Measurements from ENCODE around the gene LRP6.

LRP6 gene

DNA sequence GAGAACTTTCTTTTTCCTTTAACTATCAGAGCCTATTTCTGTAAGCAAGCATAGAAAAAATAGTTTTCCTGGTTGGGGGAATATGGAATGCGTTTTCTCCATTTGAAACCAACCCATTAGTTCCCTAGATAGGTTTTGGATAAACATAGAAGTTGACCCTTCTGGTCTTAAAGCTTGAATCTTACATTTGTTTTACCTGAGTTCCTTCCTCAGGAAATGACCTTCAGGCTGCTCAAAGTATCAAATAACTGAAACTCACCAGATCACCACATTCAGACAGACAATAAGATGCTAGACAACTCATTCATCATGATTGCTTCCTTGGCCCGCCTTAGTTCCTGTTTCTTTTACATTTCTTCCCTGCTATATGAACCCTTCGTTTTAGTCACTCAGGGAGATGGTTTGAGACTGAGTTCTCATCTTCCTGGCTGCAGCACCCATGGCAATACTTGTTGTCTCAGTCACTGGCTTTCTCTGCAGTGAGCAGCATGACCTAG is 52.2 kb downstream of the LRP6 start:
- no peak for DNase-seq (ENCODE audit: low read depth in 2 of 2)

DNA sequence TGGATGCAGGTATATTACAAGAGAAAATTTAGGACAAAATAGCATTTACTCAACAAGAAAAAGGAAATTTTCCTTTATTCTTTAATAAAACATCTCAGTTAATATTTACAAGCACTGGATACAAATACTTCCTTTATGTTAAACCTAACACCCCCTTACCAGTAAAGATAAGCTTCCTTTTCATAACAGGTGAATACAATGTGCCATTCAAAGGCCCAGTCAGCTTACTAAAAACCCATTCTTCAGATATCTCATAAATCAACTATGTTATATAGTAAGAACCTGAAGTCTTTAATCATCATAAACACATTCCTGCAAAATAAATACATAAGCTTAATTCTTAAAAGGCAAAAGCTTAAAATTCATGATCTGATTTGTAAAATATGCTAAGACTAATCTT is 52.6 kb downstream of the LRP6 start:
- DNase-seq (ENCODE audit: low read depth in 2 of 2) = no peak

DNA sequence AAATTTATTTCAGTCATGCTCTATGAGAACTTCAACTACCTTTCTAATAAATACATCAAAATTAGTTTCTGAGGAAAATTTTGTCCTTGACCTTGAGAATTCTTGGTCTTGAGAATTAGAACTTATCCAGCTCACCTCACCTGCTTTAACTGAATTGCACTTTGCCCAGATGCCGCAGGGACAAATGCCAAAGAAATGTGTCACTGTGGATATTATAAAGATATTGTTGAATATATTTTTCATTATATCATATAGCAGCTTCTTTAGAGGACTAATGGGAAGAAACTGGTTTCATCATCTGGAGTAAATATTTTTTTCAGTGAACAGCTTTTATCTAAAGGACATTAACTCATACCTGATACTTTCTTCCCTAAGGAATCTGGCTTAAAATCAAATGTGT is 54.1 kb downstream of the LRP6 start:
- no peak for DNase-seq (ENCODE audit: low read depth in 2 of 2)

DNA sequence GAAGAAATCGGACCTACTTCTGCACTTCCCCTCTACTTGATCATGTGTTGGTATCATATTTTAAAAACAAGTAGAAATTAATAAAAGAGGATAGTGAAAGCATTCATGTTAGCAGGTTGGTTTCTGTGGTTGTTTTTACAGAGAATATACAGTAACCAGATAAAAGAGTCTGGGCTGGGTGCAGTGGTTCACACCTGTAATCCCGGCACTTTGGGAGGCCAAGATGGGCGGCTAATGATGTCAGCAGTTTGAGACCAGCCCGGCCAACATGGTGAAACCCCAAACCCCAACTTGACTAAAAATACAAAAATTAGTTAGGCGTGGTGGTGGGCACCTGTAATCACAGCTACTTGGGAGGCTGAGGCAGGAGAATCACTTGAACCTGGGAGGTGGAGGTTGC is 55.9 kb downstream of the LRP6 start:
- peak in 1 of 2 donors; percentile 4 for DNase-seq (ENCODE audit: low read depth in 2 of 2)

DNA sequence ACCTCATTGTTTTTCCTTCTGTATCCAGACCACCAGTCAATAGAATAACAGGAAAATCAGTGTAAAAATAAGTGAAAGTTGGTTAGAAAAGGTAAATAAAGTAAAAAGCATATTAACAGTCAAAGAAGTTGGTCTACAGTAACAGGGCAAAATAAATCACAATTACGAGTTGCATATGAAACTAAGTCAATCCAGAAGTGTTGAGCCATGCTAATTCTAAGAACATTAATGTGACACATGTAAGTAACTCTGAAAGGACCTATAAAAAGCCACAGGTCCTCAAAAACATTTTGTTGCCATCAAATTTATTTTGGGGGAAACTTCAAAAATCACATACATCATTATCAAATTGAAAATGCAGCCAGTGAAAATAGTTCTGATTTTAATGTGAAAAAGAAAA is 56.4 kb downstream of the LRP6 start:
- DNase-seq (ENCODE audit: low read depth in 2 of 2) = no peak

DNA sequence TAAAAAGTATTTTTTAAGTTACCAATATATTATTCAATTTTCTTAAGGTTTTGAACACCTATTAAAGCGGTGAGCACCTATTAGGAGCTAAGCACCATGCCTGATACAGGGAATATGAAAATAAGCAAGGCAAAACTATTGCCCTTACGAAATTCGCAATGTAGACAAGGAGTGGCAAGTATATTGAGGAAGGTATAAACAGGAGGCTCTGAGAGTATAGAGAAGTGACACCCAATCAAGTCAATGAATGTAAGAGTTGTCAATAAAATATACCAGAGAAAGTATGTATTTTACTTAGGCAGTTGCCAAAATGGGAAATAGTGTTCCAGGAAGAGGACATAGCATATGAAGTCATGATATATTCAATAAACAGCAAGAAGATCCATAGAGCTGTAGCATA is 57.2 kb downstream of the LRP6 start:
- no peak for DNase-seq (ENCODE audit: low read depth in 2 of 2)

DNA sequence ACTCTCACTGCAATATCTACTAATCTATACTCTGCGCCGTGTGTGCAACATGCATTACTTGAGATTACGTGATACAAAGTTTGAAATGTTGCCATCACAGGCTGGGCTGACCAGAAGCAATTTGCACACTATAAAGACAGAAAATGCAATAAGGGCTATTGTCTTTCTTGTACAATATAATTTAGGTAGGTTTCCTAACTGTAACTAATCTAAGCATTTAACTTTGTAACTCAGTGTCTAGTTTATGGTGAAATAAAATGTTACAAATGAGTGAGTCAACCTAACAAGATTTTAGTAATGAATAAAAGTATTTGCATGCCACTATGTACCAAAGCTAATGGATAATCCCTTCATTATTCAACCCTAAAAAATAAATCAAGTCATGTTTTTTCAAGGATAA is 57.8 kb downstream of the LRP6 start:
- DNase-seq (ENCODE audit: low read depth in 2 of 2) = no peak

DNA sequence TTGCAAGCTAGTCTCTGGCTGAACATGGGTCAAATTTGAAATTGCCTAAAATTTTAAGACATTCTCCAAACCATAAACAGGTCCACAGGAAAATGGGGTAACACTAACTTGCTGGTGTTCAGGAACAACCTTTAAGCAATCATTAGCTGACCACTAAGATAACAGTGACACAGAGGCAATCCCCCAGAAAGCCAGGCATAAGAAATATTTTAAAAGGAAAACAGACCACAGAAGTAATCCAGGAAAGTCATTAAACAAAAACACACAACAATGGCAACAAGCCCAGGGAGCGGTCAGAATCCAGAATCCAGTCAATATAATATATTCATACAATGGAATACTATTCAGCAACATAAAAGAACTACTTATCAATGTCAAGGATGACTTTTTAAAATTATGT is 59.1 kb downstream of the LRP6 start:
- DNase-seq (ENCODE audit: low read depth in 2 of 2) = no peak

DNA sequence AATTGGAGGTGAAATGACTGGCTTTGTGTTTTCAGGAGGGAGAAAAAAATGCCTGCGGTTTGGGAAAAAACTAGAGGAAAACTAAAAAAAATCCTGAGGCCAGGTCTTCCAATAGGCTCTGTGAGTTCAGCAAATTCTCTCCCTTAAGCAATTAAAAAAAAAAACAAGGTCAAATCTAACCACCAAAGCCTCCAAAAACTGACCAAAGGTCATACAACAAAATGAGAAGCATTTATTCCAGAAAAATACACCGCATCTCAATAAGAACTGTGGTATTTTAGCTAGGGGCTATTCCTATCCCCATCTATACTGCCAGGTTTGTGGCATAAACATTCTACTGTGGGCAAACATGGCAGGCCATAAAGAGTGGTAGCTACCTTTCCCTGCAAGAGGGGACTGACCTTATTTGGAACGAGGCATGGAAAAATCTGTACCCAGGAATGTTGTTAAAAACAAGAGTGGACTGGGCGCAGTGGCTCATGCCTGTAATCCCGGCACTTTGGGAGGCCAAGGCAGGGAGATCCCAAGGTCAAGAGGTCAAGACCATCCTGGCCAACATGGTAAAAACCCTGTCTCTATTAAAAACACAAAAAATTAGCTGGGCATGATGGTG is 60.0 kb downstream of the LRP6 start:
- DNase-seq (ENCODE audit: low read depth in 2 of 2) = no peak

DNA sequence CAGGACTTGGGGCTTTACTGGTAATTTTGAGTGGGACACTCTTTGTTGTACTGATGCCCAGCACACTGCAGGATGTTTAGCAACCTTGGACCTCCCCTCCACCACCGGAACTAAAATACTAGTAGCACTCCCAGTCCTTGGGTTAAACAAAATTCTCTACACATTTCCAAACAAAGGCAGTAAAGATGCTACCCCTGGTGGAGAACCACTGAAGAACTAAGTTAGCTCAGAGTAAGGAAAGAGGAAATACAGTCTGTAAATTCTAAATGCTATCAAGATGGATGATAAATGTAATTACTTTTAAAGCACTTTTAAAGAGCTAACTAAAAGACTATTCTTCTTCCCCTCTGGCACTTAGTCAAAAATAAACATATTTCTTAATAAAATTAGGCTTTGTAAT is 64.1 kb downstream of the LRP6 start:
- DNase-seq (ENCODE audit: low read depth in 2 of 2) = no peak

DNA sequence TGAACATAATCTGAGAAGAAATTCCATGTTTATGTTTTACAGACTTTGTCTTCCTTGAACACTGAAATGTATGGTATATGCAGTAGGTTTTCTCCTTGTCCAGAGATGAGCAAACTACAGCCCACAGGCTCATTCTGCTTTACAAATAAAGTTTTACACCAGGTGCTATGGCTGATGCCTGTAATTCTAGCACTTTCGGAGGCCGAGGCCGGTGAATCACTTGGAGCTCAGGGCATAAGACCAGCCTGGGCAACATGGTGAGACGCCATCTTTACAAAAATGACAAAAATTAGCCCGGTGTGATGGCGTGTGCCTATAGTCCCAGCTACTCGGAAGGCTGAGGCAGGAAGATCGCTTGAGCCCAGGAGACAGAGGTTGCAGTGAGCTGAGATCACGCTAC is 64.7 kb downstream of the LRP6 start:
- DNase-seq (ENCODE audit: low read depth in 2 of 2) = no peak

DNA sequence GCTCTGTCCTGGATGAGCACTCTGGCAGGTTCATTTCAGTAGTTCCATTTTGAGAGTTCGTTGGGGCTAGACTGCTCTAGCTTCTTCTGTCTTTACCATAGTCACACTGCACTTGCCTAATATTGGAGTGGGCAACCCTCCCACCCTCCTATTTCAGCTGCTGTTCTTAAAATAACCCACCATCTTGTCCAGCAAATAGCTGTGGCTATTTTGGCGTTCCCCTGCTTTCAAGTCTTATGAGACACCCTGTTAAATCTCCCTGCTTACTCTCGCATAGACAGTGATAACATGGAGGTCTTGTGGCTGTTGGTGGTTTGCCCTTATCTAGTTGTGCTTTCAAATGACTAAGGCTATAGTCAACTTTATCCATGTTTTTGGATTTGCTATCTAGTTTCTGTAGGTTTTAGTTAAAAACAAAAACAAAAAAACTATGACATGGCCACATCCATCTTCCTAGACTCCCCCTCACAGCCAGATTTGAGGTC is 65.5 kb downstream of the LRP6 start:
- no peak for DNase-seq (ENCODE audit: low read depth in 2 of 2)

DNA sequence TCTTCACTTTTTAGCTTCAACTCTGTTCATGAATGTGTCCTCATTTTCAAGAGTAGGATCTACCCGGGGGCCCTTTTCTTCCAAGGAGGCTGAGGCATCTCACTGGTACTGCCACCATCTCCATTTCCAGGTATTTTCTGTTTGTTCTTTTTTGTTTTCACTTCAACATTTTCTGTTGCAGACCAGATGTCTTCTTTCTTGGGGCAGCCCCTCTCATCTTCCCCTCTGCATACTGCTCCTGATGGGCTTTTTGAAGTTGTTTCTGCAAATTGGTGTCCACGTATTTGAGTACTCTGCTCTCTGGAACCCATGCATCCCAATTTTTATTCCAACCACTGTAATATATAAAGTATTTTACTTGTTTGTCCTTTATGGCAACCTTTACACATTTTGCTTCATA is 66.5 kb downstream of the LRP6 start:
- no peak for DNase-seq (ENCODE audit: low read depth in 2 of 2)

DNA sequence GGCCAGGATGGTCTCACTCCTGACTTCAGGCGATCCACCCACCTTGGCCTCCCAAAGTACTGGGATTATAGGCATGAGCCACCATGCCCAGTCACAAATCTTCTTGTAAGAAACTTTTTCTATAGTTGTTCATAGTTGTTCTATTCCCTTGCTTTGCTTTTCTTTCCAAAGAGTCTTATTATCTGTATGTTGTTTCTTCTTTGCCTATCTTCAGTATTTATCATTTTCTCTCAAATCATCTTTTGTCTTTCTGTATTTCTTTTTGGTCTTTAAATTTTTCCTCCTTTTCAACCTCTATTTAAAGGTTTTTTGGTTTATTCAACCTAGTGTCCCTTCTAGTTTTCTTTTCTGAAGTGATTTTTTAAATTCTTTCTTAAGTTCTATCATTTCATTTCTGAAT is 68.7 kb downstream of the LRP6 start:
- no peak for DNase-seq (ENCODE audit: low read depth in 2 of 2)

DNA sequence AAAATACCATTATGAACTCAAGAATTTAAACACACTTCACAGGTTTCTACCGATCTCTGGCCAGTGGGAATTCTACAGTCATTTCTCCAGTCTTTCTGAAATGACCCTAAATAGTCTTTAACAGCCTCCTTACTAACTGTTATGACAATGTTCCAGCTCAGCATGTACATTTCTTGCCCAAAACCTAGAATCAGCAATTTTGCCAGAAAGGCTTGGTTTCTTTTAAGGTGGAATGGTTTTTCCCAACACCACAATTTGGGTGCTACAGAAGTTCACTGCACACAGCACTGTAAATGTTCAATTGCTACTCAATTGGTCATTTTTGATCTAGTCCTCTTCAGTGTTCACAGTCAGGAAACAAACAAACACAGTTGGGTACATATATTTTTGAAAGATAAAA is 69.7 kb downstream of the LRP6 start:
- no peak for DNase-seq (ENCODE audit: low read depth in 2 of 2)

DNA sequence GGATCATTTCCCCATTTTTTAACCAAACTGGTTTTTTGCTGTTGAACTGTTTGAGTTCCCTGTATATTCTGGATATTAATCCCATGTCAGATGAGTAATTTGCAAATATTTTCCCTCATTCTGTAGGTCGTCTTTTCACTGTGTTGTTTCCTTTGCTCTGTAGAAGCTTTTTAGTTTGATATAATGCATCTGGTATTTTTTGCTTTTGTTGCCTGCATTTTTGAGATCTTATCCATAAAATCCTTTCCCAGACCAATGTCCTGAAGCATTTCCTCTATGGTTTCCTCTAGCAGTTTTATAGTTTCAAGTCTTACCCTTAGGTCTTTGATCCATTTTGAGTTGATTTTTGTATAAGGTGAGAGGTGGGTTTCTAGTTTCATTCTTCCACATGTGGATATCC is 71.3 kb downstream of the LRP6 start:
- no peak for DNase-seq (ENCODE audit: low read depth in 2 of 2)

DNA sequence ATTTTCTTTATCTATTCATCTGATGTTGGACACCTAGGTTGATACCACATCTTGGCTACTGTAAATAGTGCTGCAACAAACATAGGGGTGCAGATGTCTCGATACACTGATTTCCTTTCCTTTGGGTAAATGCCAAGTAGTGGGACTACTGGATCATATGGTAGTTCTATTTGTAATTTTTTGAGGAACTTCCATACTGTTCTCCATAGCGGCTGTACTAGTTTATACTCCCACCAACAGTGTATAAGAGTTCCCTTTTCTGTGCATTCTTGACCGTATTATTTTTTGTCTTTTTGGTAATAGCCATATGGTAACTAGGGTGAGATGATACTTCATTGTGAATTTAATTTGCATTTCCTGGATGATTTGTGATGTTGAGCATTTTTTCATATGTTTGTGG is 71.8 kb downstream of the LRP6 start:
- DNase-seq (ENCODE audit: low read depth in 2 of 2) = no peak

DNA sequence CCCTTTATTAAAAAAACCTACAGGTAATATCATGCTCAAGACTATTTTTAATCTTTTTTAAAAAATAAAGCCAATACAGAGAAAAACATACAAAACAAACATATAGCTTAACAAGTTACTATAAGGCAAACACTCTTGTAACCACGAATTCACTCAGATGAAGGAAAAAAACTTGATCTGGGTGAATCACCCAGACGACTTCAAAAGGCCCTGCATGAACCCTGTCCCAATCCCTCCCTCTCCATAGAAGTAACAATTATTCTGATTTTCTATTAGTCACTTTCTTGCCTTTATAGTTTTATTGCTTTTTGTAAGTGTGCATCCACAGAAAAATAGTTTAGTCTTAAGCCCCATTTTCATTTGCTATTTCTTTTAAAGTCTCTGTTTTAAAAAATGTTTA is 72.6 kb downstream of the LRP6 start:
- no peak for DNase-seq (ENCODE audit: low read depth in 2 of 2)

DNA sequence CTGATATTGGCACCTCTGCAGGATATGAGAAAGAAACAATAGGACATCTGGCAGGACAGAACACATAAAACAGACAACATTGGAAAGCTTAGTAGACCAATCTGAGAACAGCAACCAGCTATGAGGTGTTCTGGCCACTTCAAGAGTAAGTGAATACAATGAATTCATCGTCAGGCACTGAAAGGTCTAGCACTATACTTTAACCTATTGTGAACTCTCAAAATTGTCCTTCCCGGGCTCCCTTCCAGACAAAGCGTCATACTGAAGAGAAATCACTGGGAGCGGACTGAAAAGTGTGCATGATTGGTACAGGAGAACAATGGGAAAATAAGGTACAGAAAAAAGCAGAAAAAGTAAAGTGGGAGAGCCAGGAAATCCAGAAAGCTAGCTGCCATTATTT is 75.8 kb downstream of the LRP6 start:
- no peak for DNase-seq (ENCODE audit: low read depth in 2 of 2)

DNA sequence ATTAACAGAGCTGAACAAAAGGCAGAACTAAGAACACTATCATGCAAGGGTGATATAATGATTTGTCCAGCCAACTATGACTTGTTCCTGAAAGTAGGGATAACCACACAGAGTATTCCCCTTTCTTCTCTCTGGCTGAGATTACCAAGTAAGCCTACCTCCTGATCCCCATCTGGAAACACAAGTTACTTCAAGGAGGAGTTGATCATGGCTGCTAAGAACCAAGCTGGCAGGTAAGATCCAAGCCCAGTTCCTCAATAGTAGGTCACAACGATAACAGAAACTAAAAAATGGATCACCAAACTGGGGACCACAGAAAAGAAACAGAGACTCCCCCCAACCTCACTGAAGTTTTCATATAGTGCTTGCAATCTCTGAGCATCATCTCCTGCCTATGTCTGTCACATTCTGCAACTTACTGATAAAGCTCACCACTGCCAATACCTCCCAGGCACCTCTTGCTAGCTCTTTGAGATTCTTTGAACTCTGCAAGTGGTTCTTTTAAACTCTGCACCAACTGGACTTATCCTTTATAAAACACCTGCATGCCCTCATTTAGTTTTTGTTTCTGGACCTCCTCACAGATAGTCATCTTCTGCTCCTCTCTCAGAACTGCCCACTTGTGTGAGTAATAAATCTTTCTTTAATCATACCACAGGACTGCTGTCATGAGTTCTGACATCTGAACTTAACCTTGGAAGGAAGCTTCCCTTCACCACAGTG is 76.6 kb downstream of the LRP6 start:
- DNase-seq (ENCODE audit: low read depth in 2 of 2) = no peak

DNA sequence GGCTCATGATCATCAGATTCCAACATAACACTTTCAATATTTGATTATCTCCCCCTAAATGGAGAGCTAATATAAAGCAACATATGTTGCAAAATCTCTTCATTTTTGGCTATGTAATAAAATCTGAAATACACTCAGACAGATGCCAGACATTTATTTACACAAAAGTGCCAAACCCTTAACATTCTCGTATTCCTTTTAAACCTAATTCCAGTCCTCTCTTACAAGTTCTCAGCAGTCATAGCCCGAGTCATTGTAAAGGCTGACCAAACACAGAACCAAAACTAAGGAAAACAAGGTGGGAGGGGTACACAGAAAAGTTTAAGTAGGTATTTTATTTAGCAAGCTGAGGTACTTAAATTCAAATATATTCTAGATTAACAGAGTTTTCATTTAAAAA is 81.4 kb downstream of the LRP6 start:
- DNase-seq (ENCODE audit: low read depth in 2 of 2) = no peak

DNA sequence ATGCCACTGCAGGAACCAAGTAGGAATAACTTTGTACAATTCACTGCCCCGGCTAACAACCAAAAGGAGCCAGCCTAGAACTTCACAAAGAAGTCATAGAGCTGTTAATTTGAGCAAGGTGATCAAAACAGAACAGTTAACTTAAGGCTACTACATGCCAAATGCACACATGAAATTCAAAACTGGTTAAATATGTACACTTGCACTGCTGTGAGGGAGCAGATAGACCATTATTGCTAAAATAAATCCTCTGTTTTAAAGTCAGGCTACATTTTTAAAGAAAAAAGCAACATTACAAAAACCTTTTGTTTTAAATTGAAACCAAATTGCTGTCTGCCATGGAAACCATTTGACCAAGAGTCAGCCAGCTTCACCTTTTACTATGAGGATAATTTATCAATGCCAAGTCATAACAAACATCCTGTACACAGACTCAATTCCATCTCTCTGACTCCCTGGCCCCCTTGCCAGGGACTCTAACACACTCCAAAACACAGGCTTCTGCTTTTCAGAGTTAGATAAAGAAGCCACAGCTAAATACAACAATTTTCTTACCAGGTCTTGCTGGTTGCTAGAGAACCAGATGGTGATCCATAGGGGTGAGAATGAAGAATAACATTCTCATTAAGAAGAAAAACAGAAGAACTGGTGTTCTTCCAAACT is 84.0 kb downstream of the LRP6 start:
- DNase-seq (ENCODE audit: low read depth in 2 of 2) = no peak

DNA sequence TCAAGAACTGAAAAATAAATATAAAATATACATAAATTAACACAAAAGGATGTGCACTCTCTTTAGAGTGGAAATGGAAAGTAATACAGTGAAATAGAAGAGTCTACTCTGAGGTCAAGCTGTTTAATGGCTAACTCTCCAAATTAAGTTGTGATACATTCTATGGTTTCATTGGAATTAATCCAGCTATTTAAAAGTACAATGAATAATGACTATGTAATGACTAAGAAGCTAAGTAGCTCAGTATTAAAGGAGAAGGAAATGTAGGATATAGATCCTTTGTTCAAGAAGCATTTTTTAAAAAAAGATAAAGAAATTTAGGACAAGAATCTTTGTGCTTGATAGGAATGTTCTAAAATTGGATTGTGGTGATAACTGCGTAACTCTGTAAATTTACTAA is 85.3 kb downstream of the LRP6 start:
- no peak for DNase-seq (ENCODE audit: low read depth in 2 of 2)
